CD8-positive, alpha-beta memory T cell (primary cell): ENCODE data around the gene MMP15. TPM values are rescaled to one million over a fixed set of nuclear protein-coding genes. Genes with fewer than 3 reads are reported as not detected.

Experiments
- CTCF ChIA-PET: fragments of 350-600 bp; sonication (Branson Sonifier 250); formaldehyde crosslinking; loops from one replicate; lab custom pipeline; 2021; ENCODE audit warnings: antibody characterized with exemption; lab: Charles Lee
- POLR2A ChIA-PET: fragments of 350-600 bp; sonication (Branson Sonifier 250); formaldehyde crosslinking; loops from one replicate; lab custom pipeline; 2021; ENCODE audit warnings: antibody characterized with exemption; lab: Charles Lee
- DNase-seq, 5 donors: peaks; one replicate each; pipeline versions ENCODE4 v3.0.0 to v3.0.0-alpha.2; 2020 to 2022; ENCODE audit warnings: mixed read lengths in 1 of 5
- H3K27ac ChIP-seq: one replicate; pipeline ENCODE4 v1.7.0; 2013; ENCODE audit warnings: low read depth, mild to moderate bottlenecking, low read length, moderate library complexity
- H3K27me3 ChIP-seq: 2 replicates; pipeline ENCODE4 v1.7.0; 2013; ENCODE audit warnings: low read length, mild to moderate bottlenecking; ENCODE audit not compliant: insufficient read depth, poor library complexity, severe bottlenecking
- H3K36me3 ChIP-seq: 2 replicates; pipeline ENCODE4 v1.7.0; 2013; ENCODE audit warnings: mild to moderate bottlenecking, low read length, moderate library complexity; ENCODE audit not compliant: insufficient read depth
- H3K4me1 ChIP-seq: 2 replicates; pipeline ENCODE4 v1.7.0; 2013; ENCODE audit warnings: mild to moderate bottlenecking, low read length, moderate library complexity; ENCODE audit not compliant: insufficient read depth
- H3K4me3 ChIP-seq: 2 replicates; pipeline ENCODE4 v1.7.0; 2013; ENCODE audit warnings: mild to moderate bottlenecking, low read length
- H3K9me3 ChIP-seq: 2 replicates; pipeline ENCODE4 v1.7.0; 2013; ENCODE audit warnings: mild to moderate bottlenecking, low read length
- H3K27ac Mint-ChIP-seq, 8 donors: one replicate each; pipeline ENCODE4 v1.8.0; 2020 to 2021; ENCODE audit warnings: mixed read lengths in 8 of 8, mild to moderate bottlenecking in 6 of 8, inconsistent platforms in 3 of 8, moderate library complexity in 3 of 8
- H3K27me3 Mint-ChIP-seq, 2 donors: one replicate each; pipeline ENCODE4 v1.8.0; 2020 to 2021; ENCODE audit warnings: mixed read lengths in 2 of 2, mild to moderate bottlenecking in 1 of 2, moderate library complexity in 1 of 2
- H3K36me3 Mint-ChIP-seq, 3 donors: one replicate each; pipeline ENCODE4 v1.8.0; 2020 to 2021; ENCODE audit warnings: mixed read lengths in 3 of 3, inconsistent platforms in 1 of 3, mild to moderate bottlenecking in 1 of 3
- H3K4me1 Mint-ChIP-seq, 3 donors: one replicate each; pipeline ENCODE4 v1.8.0; 2020 to 2021; ENCODE audit warnings: mixed read lengths in 3 of 3, inconsistent platforms in 1 of 3, mild to moderate bottlenecking in 1 of 3
- H3K4me3 Mint-ChIP-seq, 7 donors: one replicate each; pipeline ENCODE4 v1.8.0; 2020 to 2021; ENCODE audit warnings: mixed read lengths in 7 of 7, mild to moderate bottlenecking in 6 of 7, moderate library complexity in 4 of 7, inconsistent platforms in 2 of 7
- H3K9me3 Mint-ChIP-seq, 5 donors: one replicate each; pipeline ENCODE4 v1.8.0; 2020 to 2022; ENCODE audit warnings: mixed read lengths in 5 of 5, mild to moderate bottlenecking in 3 of 5, moderate library complexity in 2 of 5, inconsistent platforms in 1 of 5
- polyA plus RNA-seq: library from polyadenylated mRNA; unstranded; fragments of 300-500 nt; fragmentation: Illumina TruSeq; gene quantifications from one replicate; pipeline ENCODE4 v1.2.3, GENCODE V29; 2021
- total RNA-seq, 2 experiments: library from RNA; stranded (reverse); gene quantifications; one replicate each; pipeline ENCODE4 v1.2.3, GENCODE V29; 2021

MMP15 gene
- total and polyA plus RNA-seq, 3 experiments from 2014 or later: 0.16 to 1.1 (median 0.97) TPM

DNA sequence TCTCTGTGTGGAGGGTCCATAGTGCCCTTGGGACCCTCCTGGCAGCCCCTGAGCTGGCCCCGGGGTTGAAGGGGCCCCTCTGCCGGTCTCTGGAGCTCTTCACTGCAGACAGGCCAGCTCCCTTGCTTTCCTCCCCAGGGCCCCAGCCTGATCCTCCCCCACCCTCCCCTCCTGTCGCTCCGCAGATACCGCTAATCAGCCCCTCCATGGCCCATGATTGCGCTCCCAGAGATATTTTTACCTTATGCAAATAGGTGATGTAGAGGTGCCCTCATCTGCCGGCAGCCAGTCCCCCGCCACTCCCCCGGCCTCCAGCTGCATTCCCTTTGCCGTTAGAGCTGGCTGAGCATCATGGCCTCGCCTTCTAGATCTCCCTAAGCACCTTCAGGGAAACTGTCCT is 9.2 kb downstream of the MMP15 start:
- Mint-ChIP-seq H3K9me3 (peaks cover 0 to 2% (median 0%) of the 10 kb centered on the region in 5 donors), H3K4me1 (no peaks in the 10 kb centered on the region), H3K27me3 (peaks cover 0 to 2% of the 10 kb centered on the region in 2 donors), H3K27ac (peak overlapping the region in 1 of 8 donors; percentile 73), H3K36me3 (no peaks in the 10 kb centered on the region), H3K4me3 (no peak overlapping the region)
- Histone ChIP-seq H3K27me3 (no peaks in the 10 kb centered on the region), H3K36me3 (no peaks in the 10 kb centered on the region), H3K4me3 (no peak overlapping the region), H3K4me1 (no peaks in the 10 kb centered on the region), H3K9me3 (no peaks in the 10 kb centered on the region), H3K27ac (no peak overlapping the region)
- CTCF ChIA-PET: interaction anchor here (0.7 kb wide), 1 partner anchor 10 kb away, joined by 3 read pairs; no protein-coding TSS in a partner anchor
- no peak for DNase-seq
- POLR2A ChIA-PET: no interaction called here

GRCh38 chr16:58035356-58036170 is 10.0 kb downstream of the MMP15 start:
- H3K4me1 Mint-ChIP-seq: no peaks in the 10 kb centered on the region
- no peak overlapping the region for H3K4me3 Mint-ChIP-seq
- POLR2A ChIA-PET: no interaction called here
- CTCF ChIA-PET: no interaction called here
- H3K9me3 Mint-ChIP-seq: peaks cover 0 to 2% (median 0%) of the 10 kb centered on the region in 5 donors
- H3K27me3 ChIP-seq: no peaks in the 10 kb centered on the region
- H3K9me3 ChIP-seq: no peaks in the 10 kb centered on the region
- DNase-seq: no peak
- no peaks in the 10 kb centered on the region for H3K36me3 ChIP-seq
- H3K27ac ChIP-seq: no peak overlapping the region
- H3K4me1 ChIP-seq: no peaks in the 10 kb centered on the region
- H3K27ac Mint-ChIP-seq: peak overlapping the region in 1 of 8 donors; percentile 54
- peaks cover 0 to 2% of the 10 kb centered on the region in 2 donors for H3K27me3 Mint-ChIP-seq
- H3K36me3 Mint-ChIP-seq: no peaks in the 10 kb centered on the region
- H3K4me3 ChIP-seq: no peak overlapping the region

GRCh38 chr16:58036943-58037342 is 11.4 kb downstream of the MMP15 start:
- H3K27ac ChIP-seq: no peak overlapping the region
- no peaks in the 10 kb centered on the region for H3K4me1 Mint-ChIP-seq
- H3K36me3 ChIP-seq: no peaks in the 10 kb centered on the region
- no peaks in the 10 kb centered on the region for H3K4me1 ChIP-seq
- no peak for DNase-seq
- POLR2A ChIA-PET: no interaction called here
- CTCF ChIA-PET: no interaction called here
- H3K9me3 ChIP-seq: no peaks in the 10 kb centered on the region
- H3K27me3 Mint-ChIP-seq: peaks cover 0 to 2% of the 10 kb centered on the region in 2 donors
- no peak overlapping the region for H3K4me3 ChIP-seq
- H3K27me3 ChIP-seq: no peaks in the 10 kb centered on the region
- peak overlapping the region in 3 of 8 donors; percentile 12 to 63 (median 61) for H3K27ac Mint-ChIP-seq
- peaks cover 0 to 2% (median 0%) of the 10 kb centered on the region in 5 donors for H3K9me3 Mint-ChIP-seq
- H3K4me3 Mint-ChIP-seq: no peak overlapping the region
- no peaks in the 10 kb centered on the region for H3K36me3 Mint-ChIP-seq

- ChIA-PET CTCF (no interaction called here), POLR2A (no interaction called here)
- H3K27me3 ChIP-seq: no peaks in the 10 kb centered on the region
- Mint-ChIP-seq H3K4me3 (no peak overlapping the region), H3K27ac (peak overlapping the region in 1 of 8 donors; percentile 63), H3K27me3 (peaks cover 0 to 2% of the 10 kb centered on the region in 2 donors), H3K36me3 (no peaks in the 10 kb centered on the region), H3K4me1 (no peaks in the 10 kb centered on the region), H3K9me3 (peaks cover 0 to 2% (median 0%) of the 10 kb centered on the region in 5 donors)
- H3K27ac ChIP-seq: no peak overlapping the region
- H3K36me3 ChIP-seq: no peaks in the 10 kb centered on the region
- H3K4me3 ChIP-seq: no peak overlapping the region
- no peaks in the 10 kb centered on the region for H3K9me3 ChIP-seq
- no peak for DNase-seq
- H3K4me1 ChIP-seq: no peaks in the 10 kb centered on the region
These were observed 12.0 kb downstream of the MMP15 start for GRCh38 chr16:58037365-58038057.

DNA sequence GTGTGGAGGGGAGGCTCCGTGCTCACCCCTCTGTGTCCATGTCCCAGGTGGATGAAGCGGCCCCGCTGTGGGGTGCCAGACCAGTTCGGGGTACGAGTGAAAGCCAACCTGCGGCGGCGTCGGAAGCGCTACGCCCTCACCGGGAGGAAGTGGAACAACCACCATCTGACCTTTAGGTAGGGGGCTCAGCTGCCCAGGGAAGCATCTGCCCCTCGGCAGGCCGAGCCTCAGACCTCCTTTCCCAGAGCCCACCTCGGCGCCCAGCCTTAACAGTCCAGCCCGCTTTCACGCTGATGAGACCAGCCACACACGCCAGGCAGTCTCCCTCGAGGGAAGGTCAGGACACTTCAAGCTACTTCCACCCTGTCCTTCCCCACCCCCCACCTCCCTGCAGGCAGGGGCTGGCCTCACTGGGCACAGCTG is 12.7 kb downstream of the MMP15 start:
- POLR2A ChIA-PET: no interaction called here
- Mint-ChIP-seq H3K36me3 (no peaks in the 10 kb centered on the region), H3K9me3 (peaks cover 0 to 2% (median 0%) of the 10 kb centered on the region in 5 donors), H3K27ac (no peak overlapping the region), H3K4me3 (no peak overlapping the region), H3K27me3 (peaks cover 0 to 2% of the 10 kb centered on the region in 2 donors), H3K4me1 (no peaks in the 10 kb centered on the region)
- Histone ChIP-seq H3K27ac (no peak overlapping the region), H3K27me3 (no peaks in the 10 kb centered on the region), H3K36me3 (no peaks in the 10 kb centered on the region), H3K4me3 (no peak overlapping the region), H3K9me3 (no peaks in the 10 kb centered on the region), H3K4me1 (no peaks in the 10 kb centered on the region)
- no peak for DNase-seq
- CTCF ChIA-PET: no interaction called here

GRCh38 chr16:58039829-58040495 is 14.4 kb downstream of the MMP15 start:
- Histone ChIP-seq H3K27ac (no peak overlapping the region), H3K4me3 (no peak overlapping the region), H3K36me3 (no peaks in the 10 kb centered on the region), H3K27me3 (no peaks in the 10 kb centered on the region), H3K4me1 (no peaks in the 10 kb centered on the region), H3K9me3 (no peaks in the 10 kb centered on the region)
- ChIA-PET POLR2A (no interaction called here), CTCF (no interaction called here)
- H3K9me3 Mint-ChIP-seq: peaks cover 0 to 2% (median 0%) of the 10 kb centered on the region in 5 donors
- no peak overlapping the region for H3K4me3 Mint-ChIP-seq
- no peaks in the 10 kb centered on the region for H3K4me1 Mint-ChIP-seq
- H3K27ac Mint-ChIP-seq: peak overlapping the region in 1 of 8 donors; percentile 84
- peaks cover 0 to 2% of the 10 kb centered on the region in 2 donors for H3K27me3 Mint-ChIP-seq
- H3K36me3 Mint-ChIP-seq: no peaks in the 10 kb centered on the region
- no peak for DNase-seq

GRCh38 chr16:58040496-58040846 is 14.9 kb downstream of the MMP15 start:
- CTCF ChIA-PET: no interaction called here
- Histone ChIP-seq H3K27me3 (no peaks in the 10 kb centered on the region), H3K27ac (no peak overlapping the region), H3K4me1 (no peaks in the 10 kb centered on the region), H3K36me3 (no peaks in the 10 kb centered on the region), H3K4me3 (no peak overlapping the region), H3K9me3 (no peaks in the 10 kb centered on the region)
- no peak overlapping the region for H3K4me3 Mint-ChIP-seq
- POLR2A ChIA-PET: no interaction called here
- DNase-seq: no peak
- peaks cover 0 to 2% of the 10 kb centered on the region in 2 donors for H3K27me3 Mint-ChIP-seq
- no peaks in the 10 kb centered on the region for H3K4me1 Mint-ChIP-seq
- no peaks in the 10 kb centered on the region for H3K36me3 Mint-ChIP-seq
- H3K9me3 Mint-ChIP-seq: peaks cover 0 to 2% (median 0%) of the 10 kb centered on the region in 5 donors
- peak overlapping the region in 1 of 8 donors; percentile 84 for H3K27ac Mint-ChIP-seq
